OCI-M1 (cell line): ENCODE data around the gene PLOD1.

Source experiments
- DNase-seq: peaks from one replicate; lab custom pipeline; 2025; lab: John Stamatoyannopoulos, UW

PLOD1 gene

GRCh38 chr1:11979028-11979850 lies 44.7 kb downstream of the PLOD1 start:
- peak; percentile 21 for DNase-seq

- DNase-seq: peak; percentile 99
Measured at GRCh38 chr1:11979851-11980675, 45.5 kb downstream of the PLOD1 start, which contains the start of gene MFN2. MFN2 (plus strand) TSS chr1:11980444; CDS start chr1:11989169, 8,725 bp downstream.

GRCh38 chr1:11980676-11980972 lies 46.1 kb downstream of the PLOD1 start:
- peak; percentile 44 for DNase-seq

- no peak for DNase-seq
Measured at GRCh38 chr1:11981378-11982009, 47.0 kb downstream of the PLOD1 start.

GRCh38 chr1:11982010-11982392 lies 47.5 kb downstream of the PLOD1 start:
- DNase-seq: peak; percentile 87

- DNase-seq: peak; percentile 73
Measured at GRCh38 chr1:11984121-11984520, 49.6 kb downstream of the PLOD1 start.

- DNase-seq: no peak
Measured at GRCh38 chr1:11984576-11984975, 50.1 kb downstream of the PLOD1 start.

- no peak for DNase-seq
Measured at GRCh38 chr1:11985171-11985570, 50.7 kb downstream of the PLOD1 start.

- no peak for DNase-seq
Measured at GRCh38 chr1:11985851-11986250, 51.3 kb downstream of the PLOD1 start.

- no peak for DNase-seq
Measured at GRCh38 chr1:11989669-11990068, 55.2 kb downstream of the PLOD1 start.

- no peak for DNase-seq
Measured at GRCh38 chr1:11990303-11991032, 56.0 kb downstream of the PLOD1 start.

GRCh38 chr1:11991969-11992676 lies 57.6 kb downstream of the PLOD1 start:
- DNase-seq: no peak

GRCh38 chr1:11997081-11997850 lies 62.7 kb downstream of the PLOD1 start:
- DNase-seq: peak; percentile 8

GRCh38 chr1:11998636-11999035 lies 64.1 kb downstream of the PLOD1 start:
- DNase-seq: no peak

GRCh38 chr1:11999236-11999635 lies 64.7 kb downstream of the PLOD1 start:
- DNase-seq: no peak

GRCh38 chr1:12001249-12001917 lies 66.9 kb downstream of the PLOD1 start:
- DNase-seq: peak; percentile 92

- no peak for DNase-seq
Measured at GRCh38 chr1:12001996-12002493, 67.5 kb downstream of the PLOD1 start.

- no peak for DNase-seq
Measured at GRCh38 chr1:12003762-12004161, 69.2 kb downstream of the PLOD1 start.

- peak; percentile 48 for DNase-seq
Measured at GRCh38 chr1:12005488-12006166, 71.1 kb downstream of the PLOD1 start.
